22Rv1 (cell line): ENCODE measurements around the gene UGT1A9.

Experiments
- ZFX ChIP-seq: fragments of 450-650 bp; IDR thresholded peaks from 2 replicates; pipeline ENCODE4 v1.6.1; 2017; ENCODE audit warnings: antibody characterized with exemption, borderline replicate concordance
- TF ChIP-seq, protein P1 (sequence below): fragments of 450-650 bp; IDR thresholded peaks from 2 replicates; pipeline ENCODE4 v1.5.1; 2017; ENCODE audit warnings: mild to moderate bottlenecking

DNA sequence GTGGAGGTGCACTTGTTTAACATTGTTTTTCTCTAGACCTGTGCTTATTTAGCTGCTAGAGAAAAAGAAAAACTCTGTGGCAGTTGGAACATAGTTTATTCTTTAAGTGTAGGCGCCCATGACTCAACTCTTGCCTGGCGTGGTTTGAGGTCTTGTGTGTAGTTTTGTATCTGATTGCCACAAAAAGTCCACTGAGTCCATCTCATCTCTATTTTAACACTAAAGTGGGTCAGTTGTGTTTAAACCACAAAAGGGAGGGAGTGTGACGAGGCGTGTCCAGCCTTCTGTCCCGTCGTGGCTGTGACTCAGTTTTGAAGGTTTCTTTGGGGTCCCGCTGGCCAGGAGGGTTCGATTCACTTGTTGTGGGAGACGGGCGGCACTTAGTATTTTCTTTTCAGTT lies 15.3 kb upstream of the UGT1A9 start:
- TF ChIP-seq, protein P1, sequence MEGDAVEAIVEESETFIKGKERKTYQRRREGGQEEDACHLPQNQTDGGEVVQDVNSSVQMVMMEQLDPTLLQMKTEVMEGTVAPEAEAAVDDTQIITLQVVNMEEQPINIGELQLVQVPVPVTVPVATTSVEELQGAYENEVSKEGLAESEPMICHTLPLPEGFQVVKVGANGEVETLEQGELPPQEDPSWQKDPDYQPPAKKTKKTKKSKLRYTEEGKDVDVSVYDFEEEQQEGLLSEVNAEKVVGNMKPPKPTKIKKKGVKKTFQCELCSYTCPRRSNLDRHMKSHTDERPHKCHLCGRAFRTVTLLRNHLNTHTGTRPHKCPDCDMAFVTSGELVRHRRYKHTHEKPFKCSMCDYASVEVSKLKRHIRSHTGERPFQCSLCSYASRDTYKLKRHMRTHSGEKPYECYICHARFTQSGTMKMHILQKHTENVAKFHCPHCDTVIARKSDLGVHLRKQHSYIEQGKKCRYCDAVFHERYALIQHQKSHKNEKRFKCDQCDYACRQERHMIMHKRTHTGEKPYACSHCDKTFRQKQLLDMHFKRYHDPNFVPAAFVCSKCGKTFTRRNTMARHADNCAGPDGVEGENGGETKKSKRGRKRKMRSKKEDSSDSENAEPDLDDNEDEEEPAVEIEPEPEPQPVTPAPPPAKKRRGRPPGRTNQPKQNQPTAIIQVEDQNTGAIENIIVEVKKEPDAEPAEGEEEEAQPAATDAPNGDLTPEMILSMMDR: no peak
- no peak for TF ChIP-seq ZFX
